Endothelial cell (in vitro differentiated cells): Measurements from ENCODE around the gene PRR18. TPM values are rescaled to one million over a fixed set of nuclear protein-coding genes. Genes with fewer than 3 reads are reported as not detected.
A peak's percentile ranks its signal among the peaks of the same experiment; 100 is the strongest.

Experiments
- DNase-seq: peaks from one replicate; pipeline ENCODE4 v3.0.0; 2021; ENCODE audit warnings: low spot score
- H3K27ac Mint-ChIP-seq: one replicate; pipeline ENCODE4 v1.8.0; 2021; ENCODE audit warnings: mixed read lengths, inconsistent platforms; ENCODE audit not compliant: unreplicated experiment
- H3K27me3 Mint-ChIP-seq: one replicate; pipeline ENCODE4 v1.8.0; 2021; ENCODE audit warnings: mild to moderate bottlenecking, moderate library complexity, mixed read lengths, inconsistent platforms; ENCODE audit not compliant: unreplicated experiment
- H3K36me3 Mint-ChIP-seq: one replicate; pipeline ENCODE4 v1.8.0; 2021; ENCODE audit warnings: mild to moderate bottlenecking, low read depth, mixed read lengths, inconsistent platforms; ENCODE audit not compliant: unreplicated experiment
- H3K4me1 Mint-ChIP-seq: one replicate; pipeline ENCODE4 v1.8.0; 2021; ENCODE audit warnings: mild to moderate bottlenecking, mixed read lengths, inconsistent platforms; ENCODE audit not compliant: unreplicated experiment
- H3K4me3 Mint-ChIP-seq: one replicate; pipeline ENCODE4 v1.8.0; 2021; ENCODE audit warnings: mild to moderate bottlenecking, mixed read lengths, inconsistent platforms; ENCODE audit not compliant: unreplicated experiment
- H3K9me3 Mint-ChIP-seq: one replicate; pipeline ENCODE4 v1.8.0; 2021; ENCODE audit warnings: mixed read lengths, inconsistent platforms; ENCODE audit not compliant: unreplicated experiment
- total RNA-seq: library from RNA; stranded (reverse); fragmentation: NEBNext Ultra II Directional; extraction: Animal tissue kit (Norgen Biotek cat#: 25700); gene quantifications from one replicate; pipeline ENCODE4 v1.2.1, GENCODE V29; 2021; ENCODE audit not compliant: unreplicated experiment
- TF ChIP-seq, protein P1 (sequence below): fragments of 200-600 bp; sonication (generic); IDR thresholded peaks from one replicate; pipeline ENCODE4 v1.5.0; 2021; ENCODE audit warnings: antibody characterized with exemption; ENCODE audit not compliant: unreplicated experiment

PRR18 gene
- total RNA-seq, 1 donor from 2014 or later, result 1.1 TPM

DNA sequence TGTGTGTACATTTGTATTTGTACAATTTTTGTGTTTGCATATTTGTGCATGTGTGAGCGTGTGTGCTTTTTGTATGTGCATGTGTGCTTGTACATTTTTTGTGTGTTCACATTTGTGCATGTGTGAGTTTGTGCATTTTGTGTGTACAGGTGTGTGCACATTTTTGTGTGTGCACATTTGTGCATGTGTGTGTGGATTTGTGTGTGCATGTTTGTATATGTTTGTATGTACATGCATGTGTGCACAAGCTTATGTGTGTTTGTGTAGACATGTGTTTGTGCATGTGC lies 28.9 kb downstream of the PRR18 start:
- Mint-ChIP-seq H3K36me3 (no peaks in the 10 kb centered on the region), H3K27me3 (peaks cover 4% of the 10 kb centered on the region), H3K4me3 (no peak overlapping the region), H3K4me1 (peaks cover 11% of the 10 kb centered on the region), H3K9me3 (no peaks in the 10 kb centered on the region), H3K27ac (no peak overlapping the region)
- TF ChIP-seq, protein P1, sequence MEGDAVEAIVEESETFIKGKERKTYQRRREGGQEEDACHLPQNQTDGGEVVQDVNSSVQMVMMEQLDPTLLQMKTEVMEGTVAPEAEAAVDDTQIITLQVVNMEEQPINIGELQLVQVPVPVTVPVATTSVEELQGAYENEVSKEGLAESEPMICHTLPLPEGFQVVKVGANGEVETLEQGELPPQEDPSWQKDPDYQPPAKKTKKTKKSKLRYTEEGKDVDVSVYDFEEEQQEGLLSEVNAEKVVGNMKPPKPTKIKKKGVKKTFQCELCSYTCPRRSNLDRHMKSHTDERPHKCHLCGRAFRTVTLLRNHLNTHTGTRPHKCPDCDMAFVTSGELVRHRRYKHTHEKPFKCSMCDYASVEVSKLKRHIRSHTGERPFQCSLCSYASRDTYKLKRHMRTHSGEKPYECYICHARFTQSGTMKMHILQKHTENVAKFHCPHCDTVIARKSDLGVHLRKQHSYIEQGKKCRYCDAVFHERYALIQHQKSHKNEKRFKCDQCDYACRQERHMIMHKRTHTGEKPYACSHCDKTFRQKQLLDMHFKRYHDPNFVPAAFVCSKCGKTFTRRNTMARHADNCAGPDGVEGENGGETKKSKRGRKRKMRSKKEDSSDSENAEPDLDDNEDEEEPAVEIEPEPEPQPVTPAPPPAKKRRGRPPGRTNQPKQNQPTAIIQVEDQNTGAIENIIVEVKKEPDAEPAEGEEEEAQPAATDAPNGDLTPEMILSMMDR, result no peak
- DNase-seq, result no peak

DNA sequence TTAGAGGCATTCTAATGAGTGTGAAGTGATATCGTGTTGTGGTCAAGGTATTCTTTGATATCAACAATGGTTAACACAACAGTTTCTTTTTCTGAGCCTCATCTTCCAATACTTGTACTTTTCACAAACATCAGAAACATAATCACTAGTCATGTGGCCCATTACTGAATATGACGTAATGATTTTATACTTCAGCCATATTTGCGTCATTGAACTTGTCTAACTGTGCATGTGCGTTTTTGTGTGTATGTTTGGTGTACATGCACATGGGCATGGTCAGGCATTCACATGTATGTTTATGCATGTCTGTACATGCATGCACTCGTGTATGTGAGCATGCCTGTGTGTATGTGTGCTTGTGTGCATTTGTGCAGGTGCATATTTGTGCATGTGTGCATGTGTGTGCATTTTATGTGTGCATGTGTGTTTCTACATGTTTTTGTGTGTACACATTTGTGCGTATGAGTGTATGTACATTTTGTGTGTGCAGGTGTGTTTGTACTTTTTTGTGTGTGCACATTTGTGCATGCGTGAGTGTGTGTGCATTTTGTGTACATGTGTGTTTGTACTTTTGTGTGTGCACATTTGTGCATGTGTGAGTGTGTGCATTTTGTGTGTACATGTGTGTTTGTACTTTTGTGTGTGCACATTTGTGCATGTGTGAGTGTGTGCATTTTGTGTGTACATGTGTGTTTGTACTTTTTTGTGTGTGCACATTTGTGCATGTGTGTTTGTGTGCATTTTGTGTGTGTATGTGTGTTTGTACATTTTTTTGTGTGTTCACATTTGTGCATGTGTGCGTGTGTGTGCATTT lies 29.4 kb downstream of the PRR18 start:
- TF ChIP-seq, protein P1, result no peak
- Mint-ChIP-seq H3K36me3 (no peaks in the 10 kb centered on the region), H3K27ac (no peak overlapping the region), H3K9me3 (no peaks in the 10 kb centered on the region), H3K27me3 (peaks cover 4% of the 10 kb centered on the region), H3K4me1 (peaks cover 11% of the 10 kb centered on the region), H3K4me3 (no peak overlapping the region)
- DNase-seq, result no peak

DNA sequence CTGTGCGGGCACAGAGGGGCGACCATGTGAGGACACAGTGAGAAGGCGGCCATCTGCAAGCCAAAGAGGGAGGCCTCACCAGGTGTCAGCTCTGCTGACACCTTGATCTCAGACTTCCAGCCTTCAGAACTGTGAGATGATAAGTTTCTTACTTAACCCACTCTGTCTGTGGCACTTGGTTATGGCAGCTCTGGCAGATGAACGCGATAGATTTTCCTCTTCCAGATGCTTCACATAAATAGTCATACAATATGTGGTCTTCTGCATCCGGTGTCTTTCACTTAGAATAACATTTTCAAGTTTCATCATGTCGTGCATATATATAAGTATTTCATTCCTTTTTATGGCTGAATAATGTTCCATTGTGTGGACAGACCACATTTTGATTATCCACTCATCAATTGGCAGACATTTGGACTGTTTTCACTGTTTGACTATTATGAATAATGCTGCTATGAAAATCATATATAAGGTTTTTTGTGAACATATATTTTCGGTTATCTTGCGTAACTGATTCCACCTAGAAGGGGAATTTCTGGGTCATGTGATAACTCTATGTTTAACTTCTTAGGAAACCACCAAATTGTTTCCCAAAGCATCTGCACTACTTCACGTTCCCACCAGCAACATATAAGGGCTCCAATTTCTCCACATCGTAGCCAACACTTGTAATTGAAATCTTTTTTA lies 30.2 kb downstream of the PRR18 start:
- no peak for DNase-seq
- H3K9me3 Mint-ChIP-seq, result no peaks in the 10 kb centered on the region
- TF ChIP-seq, protein P1, result no peak
- H3K27ac Mint-ChIP-seq, result no peak overlapping the region
- H3K36me3 Mint-ChIP-seq, result no peaks in the 10 kb centered on the region
- H3K27me3 Mint-ChIP-seq, result peaks cover 4% of the 10 kb centered on the region
- H3K4me1 Mint-ChIP-seq, result peaks cover 11% of the 10 kb centered on the region
- no peak overlapping the region for H3K4me3 Mint-ChIP-seq

DNA sequence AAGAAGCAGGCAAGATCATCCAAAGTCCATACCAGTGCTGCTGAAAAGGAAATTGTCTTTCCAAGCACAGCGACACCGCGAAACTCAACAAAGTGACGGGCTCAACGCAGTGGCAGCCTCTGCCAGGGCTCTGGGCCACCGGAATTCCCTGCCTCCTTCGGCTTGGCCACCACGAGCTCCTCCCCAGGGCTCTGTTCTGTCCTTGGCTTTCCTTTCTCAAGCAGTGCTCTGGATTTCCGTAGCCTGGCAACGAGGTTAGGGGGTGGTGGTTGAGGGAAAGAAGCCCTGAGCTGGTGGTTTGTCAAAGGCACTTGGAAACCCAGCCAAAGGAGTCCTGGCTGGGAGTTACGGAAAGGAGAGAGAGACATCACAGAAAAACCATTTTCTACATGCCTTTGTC lies 31.2 kb downstream of the PRR18 start:
- peaks cover 8% of the 10 kb centered on the region for H3K4me1 Mint-ChIP-seq
- DNase-seq, result no peak
- no peaks in the 10 kb centered on the region for H3K36me3 Mint-ChIP-seq
- H3K27me3 Mint-ChIP-seq, result peaks cover 6% of the 10 kb centered on the region
- no peaks in the 10 kb centered on the region for H3K9me3 Mint-ChIP-seq
- TF ChIP-seq, protein P1, result no peak
- no peak overlapping the region for H3K4me3 Mint-ChIP-seq
- no peak overlapping the region for H3K27ac Mint-ChIP-seq

DNA sequence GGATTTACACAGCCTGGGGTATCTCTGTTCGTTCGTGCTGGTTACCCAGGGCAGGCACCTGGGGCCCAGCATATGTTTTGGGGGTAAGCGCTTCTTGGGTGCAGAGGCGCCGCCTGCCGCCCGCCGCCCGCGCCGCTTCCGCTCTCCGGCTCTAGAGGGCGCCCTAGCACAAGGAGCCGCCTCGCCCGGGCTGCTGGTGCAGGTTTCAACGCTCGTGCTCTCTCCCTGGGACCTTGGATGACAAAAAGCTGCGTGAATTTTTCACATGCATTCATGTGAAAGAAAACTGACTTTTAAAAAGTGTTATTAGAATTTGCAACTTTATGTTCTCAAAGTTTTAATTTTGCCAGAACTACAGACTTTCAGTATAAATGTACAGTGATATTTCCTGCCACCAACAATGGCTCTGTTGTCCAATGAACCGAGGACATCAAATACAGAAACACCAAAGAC lies 32.5 kb downstream of the PRR18 start:
- Mint-ChIP-seq H3K27ac (no peak overlapping the region), H3K9me3 (no peaks in the 10 kb centered on the region), H3K4me1 (peaks cover 6% of the 10 kb centered on the region), H3K36me3 (no peaks in the 10 kb centered on the region), H3K27me3 (peaks cover 2% of the 10 kb centered on the region), H3K4me3 (no peak overlapping the region)
- DNase-seq, result peak; percentile 91
- TF ChIP-seq, protein P1, result peak; percentile 89
